Stimulated activated CD4-positive, alpha-beta T cell treated with anti-CD3 and anti-CD28 coated beads, Interleukin-4, amount 100 ng/mL, for 24 hours (primary cell): ENCODE results near the gene SLC9A5.

ENCODE experiments used
- DNase-seq: peaks from one replicate; pipeline ENCODE4 v3.0.0-alpha.2; 2020

Gene SLC9A5

GRCh38 chr16:67238806-67239470, 9.8 kb upstream of the SLC9A5 start:
- DNase-seq: no peak

GRCh38 chr16:67240506-67240905, 8.3 kb upstream of the SLC9A5 start:
- DNase-seq: no peak

- no peak for DNase-seq
Measured at GRCh38 chr16:67241008-67241900, 7.5 kb upstream of the SLC9A5 start.

GRCh38 chr16:67242138-67242730, 6.5 kb upstream of the SLC9A5 start:
- no peak for DNase-seq

DNA sequence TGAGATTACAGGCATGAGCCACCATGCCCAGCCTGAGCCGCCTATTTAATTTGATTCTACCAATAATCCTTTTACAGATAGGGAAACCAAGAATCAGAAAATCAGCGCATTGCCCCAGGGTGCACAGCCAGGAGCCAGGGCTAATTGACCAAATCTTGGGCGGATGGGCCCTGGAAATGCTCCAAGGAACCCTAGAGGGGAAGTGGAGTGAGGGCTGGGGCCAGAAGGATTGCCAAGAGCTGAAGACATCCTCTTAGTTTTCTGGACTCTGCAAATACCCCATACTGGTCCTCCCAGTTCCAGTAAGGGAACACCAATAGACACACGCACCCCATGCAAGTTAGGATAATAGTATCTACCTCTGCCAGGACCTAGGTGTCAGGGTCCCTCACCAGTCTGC, 5.3 kb upstream of the SLC9A5 start:
- no peak for DNase-seq

GRCh38 chr16:67244387-67245185, 4.2 kb upstream of the SLC9A5 start:
- DNase-seq: peak; percentile 83

- no peak for DNase-seq
Measured at GRCh38 chr16:67245186-67245585, 3.6 kb upstream of the SLC9A5 start.

DNA sequence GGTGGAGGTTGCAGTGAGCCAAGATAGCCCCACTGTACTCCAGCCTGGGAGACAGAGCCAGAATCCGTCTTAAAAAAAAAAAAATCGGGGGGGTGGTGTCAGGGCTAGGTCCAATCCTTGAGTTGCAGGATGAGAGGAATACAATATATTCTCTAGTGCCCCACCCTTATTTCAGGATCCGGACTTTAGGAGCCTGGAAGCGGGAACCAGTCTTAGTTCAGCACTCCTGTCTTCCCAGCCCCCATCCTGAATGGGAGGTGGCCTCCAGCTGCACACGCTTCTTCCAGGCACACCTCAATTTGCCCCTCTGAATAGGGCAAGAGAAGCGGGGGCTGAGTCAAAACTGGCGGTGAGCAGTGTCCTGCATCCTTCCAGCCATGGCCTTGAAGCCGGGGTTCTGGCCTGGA, 3.1 kb upstream of the SLC9A5 start:
- no peak for DNase-seq

DNA sequence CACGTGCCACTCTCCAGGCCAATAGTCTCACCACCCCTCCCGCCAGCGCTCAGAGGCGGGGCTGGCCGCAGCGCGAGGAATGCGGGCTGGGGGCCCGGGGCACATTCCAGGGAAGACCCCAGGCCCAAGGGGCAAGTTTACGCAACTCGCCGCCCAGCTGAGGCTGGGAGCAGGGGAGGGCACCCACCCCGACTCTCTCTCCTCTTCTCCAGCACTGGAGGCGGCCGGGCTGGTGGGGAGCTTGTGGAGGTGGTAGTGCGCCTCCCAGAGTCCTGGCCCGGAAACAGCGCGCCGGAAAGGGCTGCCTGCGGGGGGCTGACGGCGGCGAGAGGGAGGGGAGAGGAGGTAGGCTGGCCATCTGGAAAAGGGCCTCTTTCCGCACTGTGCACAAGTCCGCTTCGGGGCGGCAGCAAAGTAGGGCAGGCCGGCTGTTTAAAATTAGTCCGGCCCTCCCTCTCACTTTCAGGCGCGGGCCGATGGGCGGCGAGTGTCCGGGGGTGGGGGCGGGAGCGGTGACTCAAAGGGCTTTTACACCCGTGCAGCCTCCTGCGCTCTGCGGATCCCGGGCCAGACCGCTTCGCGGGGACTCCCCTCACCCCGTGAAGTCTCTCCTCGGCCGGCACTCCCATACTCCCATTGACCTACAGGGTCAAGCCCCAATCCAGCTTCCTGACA, 2.6 kb upstream of the SLC9A5 start:
- peak; percentile 38 for DNase-seq

DNA sequence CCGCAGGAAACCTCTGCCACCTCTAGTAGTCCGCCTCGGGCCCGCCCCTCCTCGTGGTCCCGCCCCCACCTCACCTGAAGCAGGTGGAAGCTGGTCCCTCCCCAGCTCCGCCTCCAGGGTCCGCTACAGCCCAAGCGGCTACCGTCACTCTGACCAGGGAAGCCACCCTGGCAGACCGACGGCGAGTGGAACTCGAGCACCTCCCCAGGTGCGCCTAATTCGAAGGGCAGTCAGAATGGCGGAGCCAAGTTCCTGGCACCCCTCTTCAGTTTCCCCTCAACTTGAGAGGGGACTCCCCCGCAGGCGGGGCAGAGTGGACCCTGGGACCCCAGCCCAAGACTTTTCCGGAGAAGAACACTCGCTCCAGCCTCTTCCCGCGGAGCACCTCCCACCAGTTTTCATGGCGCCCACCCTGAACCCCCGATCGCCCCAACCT, 2.0 kb upstream of the SLC9A5 start:
- no peak for DNase-seq

DNA sequence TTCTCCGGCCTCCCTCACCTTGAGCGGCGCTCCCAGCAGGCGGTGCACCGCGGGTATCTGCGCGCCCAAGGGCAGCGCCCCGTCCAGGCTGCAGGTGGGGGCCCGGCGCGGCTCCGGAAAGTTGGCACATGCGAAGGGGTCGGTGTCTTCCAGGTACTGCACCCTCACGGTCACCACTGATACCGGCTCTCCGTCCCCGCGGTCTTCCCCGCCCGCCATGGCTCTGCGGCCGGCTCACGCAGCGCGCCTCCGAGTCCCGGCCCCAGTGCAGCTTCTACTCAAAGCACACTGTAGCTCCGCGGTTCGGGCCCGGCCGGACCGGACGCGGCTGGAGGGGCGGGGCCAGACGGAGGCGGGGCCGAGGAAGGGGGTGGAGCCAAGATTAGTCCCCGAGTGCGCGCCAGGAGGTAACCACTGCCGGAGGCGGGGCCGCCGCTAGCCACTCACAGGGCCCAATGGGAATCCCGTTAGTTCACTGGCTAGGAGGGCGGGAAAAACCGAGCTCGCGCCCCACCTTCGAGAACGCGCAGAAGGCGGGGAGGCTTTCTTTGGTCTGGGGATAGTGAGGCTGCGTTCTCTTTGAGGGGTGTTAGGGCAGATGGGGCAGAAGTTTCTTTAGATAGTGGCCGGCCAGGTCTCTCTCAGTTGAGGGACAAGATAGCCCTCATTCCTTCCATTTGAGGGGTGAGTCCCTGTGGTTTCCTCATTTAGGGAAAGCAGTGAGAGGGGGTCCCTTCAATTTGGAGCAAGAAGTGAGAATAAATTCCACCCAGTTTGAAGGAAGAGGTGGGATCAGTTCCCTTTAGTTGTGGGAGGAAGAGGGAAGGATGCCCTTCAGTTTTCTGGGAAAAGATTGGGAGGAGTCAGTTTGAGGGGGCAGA, 1.3 kb upstream of the SLC9A5 start, which contains the start of gene FHOD1:
FHOD1 (minus strand) TSS at position 290 of the 881 bp plus-strand sequence; CDS start at position 219, 71 bp downstream.
- peak; percentile 97 for DNase-seq

- DNase-seq: no peak
Measured at GRCh38 chr16:67248073-67248400, 742 bp upstream of the SLC9A5 start.

GRCh38 chr16:67249178-67250044, 632 bp downstream of the SLC9A5 start:
- no peak for DNase-seq

DNA sequence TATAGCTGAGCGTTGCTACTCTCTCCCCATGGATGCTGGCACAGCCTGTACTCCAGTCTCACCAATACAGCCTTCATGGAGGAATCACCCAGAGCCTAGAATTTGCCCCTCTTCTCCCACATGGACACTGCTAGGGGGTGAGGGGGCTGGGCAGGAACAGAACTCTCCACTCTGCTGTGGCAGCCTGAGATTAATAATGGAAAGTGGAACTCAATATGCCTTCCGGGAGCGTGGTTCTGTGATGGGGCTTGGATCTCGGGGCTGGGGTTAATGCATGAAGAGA, 1.2 kb downstream of the SLC9A5 start:
- DNase-seq: no peak

DNA sequence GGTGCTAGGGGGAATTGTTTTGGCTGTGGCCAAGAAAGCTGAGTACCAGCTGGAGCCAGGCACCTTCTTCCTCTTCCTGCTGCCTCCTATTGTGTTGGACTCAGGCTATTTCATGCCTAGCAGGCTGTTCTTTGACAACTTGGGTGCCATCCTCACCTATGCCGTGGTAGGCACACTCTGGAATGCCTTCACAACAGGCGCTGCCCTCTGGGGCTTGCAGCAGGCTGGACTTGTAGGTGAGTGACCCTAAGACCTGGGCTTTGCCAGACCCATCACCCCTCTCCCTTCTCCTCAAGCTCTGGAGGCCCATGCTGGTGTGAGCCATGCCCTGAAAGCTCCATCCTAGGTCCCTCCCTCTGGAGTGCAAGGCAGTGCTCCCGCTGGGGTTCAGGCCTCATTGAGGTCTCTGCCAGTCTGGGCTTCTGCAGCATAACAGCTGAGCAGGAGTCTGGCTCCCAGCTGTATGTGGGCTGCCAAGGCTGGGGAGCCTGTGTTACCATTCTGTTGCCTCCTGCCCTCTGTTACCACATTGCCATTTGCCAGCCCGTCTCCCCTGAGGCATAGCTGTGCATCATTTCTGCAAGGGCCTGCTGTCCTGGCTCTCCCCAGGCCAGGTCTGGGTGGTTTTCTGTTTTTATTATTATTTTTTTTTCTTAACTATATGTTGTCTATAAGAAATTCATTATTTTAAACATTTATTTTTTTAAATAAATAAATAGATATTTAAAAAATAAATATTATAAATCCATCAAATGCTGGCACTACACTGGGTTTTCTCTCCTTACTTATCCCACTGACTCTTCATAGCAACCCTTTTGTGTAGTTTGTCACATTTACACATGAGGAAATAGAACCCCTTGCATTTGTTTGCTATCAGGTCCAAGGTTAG, 4.1 kb downstream of the SLC9A5 start:
- no peak for DNase-seq

DNA sequence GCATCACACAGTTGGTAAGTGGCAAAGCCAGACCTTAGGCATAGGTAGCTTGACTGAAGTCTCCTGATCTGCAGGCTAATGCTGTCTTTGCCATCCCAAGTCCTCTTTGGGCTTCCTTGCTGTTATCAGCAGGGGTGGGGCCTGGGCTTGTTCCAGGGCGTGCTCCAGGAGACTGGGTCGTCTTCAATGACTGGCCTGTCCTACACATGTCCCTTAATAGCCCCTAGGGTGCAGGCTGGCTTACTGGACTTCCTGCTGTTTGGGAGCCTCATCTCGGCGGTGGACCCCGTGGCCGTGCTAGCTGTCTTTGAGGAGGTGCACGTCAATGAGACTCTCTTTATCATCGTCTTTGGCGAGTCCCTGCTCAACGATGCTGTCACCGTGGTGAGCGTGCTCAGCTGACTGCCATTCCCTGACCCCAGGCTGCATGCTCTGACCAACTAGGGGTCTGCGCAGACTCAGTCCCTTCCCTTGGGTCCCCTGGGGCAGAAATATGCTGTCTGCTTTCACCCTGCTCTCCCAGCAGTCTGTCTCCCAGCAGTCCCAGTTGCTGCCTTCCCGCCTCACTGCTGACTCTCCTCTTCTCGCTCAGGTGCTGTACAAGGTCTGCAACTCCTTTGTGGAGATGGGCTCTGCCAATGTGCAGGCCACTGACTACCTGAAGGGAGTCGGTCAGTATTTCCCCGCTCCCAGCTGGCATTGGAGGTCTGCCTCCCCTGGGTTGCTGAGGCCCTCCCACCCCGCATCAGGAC, 6.2 kb downstream of the SLC9A5 start:
- no peak for DNase-seq

DNA sequence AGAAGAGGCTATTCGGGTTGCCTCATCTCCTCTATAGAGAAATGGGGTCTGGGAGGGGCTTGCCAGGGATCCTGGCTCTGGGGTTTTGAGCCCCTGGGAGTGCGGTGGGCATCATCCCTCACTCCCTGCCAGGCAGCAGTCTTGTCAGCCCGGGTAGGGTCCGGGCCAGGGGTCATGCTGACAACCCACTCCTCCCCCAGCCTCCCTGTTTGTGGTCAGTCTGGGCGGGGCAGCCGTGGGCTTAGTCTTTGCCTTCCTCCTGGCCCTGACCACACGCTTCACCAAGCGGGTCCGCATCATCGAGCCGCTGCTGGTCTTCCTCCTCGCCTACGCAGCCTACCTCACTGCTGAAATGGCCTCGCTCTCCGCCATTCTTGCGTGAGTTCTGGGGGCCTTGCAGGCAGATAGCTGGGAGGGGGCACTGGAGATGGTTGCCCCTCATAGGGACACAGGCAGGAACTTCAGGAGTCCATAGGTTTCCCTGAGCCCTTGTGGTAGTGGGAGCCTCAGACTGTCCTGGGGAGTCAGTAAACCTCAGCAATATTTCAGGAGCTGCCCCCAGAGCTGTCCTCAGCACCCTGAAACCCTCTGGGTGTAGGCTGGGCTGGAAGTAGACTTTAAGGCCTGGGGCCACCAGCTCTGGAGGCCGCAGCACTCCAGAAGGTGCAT, 6.9 kb downstream of the SLC9A5 start:
- no peak for DNase-seq

GRCh38 chr16:67256701-67257230, 8.0 kb downstream of the SLC9A5 start:
- DNase-seq: no peak
